ENCODE measurements around the gene TTLL1. TPM values are rescaled to one million over a fixed set of nuclear protein-coding genes. Genes with fewer than 3 reads are reported as not detected.

TTLL1 gene
- total RNA-seq, 1 experiment from 2014 or later, result 4.6 TPM

DNA sequence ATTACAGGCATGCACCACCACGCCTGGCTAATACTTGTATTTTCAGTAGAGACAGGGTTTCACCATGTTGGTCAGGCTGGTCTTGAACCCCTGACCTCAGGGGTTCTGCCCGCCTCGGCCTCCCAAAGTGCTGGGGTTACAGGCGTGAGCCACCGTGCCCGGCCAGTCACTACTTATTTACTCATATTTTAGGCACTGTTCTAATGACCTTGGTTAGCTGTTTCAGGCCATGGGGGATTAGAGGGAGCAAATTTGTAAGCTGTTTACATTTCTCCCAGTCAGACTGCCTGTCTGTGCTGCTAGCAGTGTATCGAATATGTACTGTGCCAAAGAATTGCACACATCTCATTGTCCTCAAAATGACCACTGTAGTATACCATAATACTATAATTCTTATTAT is 41.6 kb downstream of the TTLL1 start:
- in situ Hi-C loops (cut with HindIII; ENCODE audit: low pct_unique_long_range_greater_than_20kb, low sequenced_read_pairs) (no loop called here), intact Hi-C loops (cut with micrococcal nuclease; ENCODE audit: unreplicated experiment) (no loop called here)
- Histone ChIP-seq H3K27ac (ENCODE audit: low read length) (no peak overlapping the region), H3K4me3 (ENCODE audit: low read depth in 2 of 2, low read length in 2 of 2) (no peak overlapping the region), H3K9me3 (ENCODE audit: control insufficient read depth, insufficient read depth, low read depth, low read length) (no peaks in the 10 kb centered on the region), H3K4me1 (ENCODE audit: control insufficient read depth, insufficient read depth, low read length) (no peaks in the 10 kb centered on the region), H3K36me3 (ENCODE audit: control insufficient read depth, insufficient read depth, low read length) (no peaks in the 10 kb centered on the region), H3K27me3 (ENCODE audit: control insufficient read depth, insufficient read depth, low read length) (no peaks in the 10 kb centered on the region)
- CTCF ChIA-PET, result no interaction called here
- no peak for ATAC-seq
- TF ChIP-seq TCF7L2 (IDR thresholded peaks at IDR 0.05; ENCODE audit: low read depth, low read length), result no peak
- no peak for TF ChIP-seq SIN3A (IDR thresholded peaks at IDR 0.05; ENCODE audit: borderline replicate concordance, insufficient read depth, low read depth, low read length)
- TF ChIP-seq POLR2AphosphoS5 (IDR thresholded peaks at IDR 0.05; ENCODE audit: low read depth, low read length), result no peak
- no peak for TF ChIP-seq REST (IDR thresholded peaks at IDR 0.05; ENCODE audit: insufficient read depth in 1 of 2, low read depth in 2 of 2, low read length in 1 of 2)
- TF ChIP-seq, protein P1, sequence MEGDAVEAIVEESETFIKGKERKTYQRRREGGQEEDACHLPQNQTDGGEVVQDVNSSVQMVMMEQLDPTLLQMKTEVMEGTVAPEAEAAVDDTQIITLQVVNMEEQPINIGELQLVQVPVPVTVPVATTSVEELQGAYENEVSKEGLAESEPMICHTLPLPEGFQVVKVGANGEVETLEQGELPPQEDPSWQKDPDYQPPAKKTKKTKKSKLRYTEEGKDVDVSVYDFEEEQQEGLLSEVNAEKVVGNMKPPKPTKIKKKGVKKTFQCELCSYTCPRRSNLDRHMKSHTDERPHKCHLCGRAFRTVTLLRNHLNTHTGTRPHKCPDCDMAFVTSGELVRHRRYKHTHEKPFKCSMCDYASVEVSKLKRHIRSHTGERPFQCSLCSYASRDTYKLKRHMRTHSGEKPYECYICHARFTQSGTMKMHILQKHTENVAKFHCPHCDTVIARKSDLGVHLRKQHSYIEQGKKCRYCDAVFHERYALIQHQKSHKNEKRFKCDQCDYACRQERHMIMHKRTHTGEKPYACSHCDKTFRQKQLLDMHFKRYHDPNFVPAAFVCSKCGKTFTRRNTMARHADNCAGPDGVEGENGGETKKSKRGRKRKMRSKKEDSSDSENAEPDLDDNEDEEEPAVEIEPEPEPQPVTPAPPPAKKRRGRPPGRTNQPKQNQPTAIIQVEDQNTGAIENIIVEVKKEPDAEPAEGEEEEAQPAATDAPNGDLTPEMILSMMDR (IDR thresholded peaks at IDR 0.05), result no peak
- no peak for DNase-seq (ENCODE audit: low read depth, low spot score)
- POLR2A ChIA-PET, result no interaction called here
- BruUV-seq (replicated peaks), result no TSS peak

- no peak for DNase-seq (ENCODE audit: low read depth, low spot score)
- no peaks in the 10 kb centered on the region for H3K9me3 ChIP-seq (ENCODE audit: control insufficient read depth, insufficient read depth, low read depth, low read length)
- ChIA-PET POLR2A (interaction anchor here (0.7 kb wide), 1 partner anchor 26 kb away, joined by 4 read pairs; no protein-coding TSS in a partner anchor), CTCF (no interaction called here)
- TF ChIP-seq POLR2AphosphoS5 (IDR thresholded peaks at IDR 0.05; ENCODE audit: low read depth, low read length), result no peak
- TF ChIP-seq, protein P1 (IDR thresholded peaks at IDR 0.05), result no peak
- intact Hi-C loops (cut with micrococcal nuclease; ENCODE audit: unreplicated experiment) (no loop called here), in situ Hi-C loops (cut with HindIII; ENCODE audit: low pct_unique_long_range_greater_than_20kb, low sequenced_read_pairs) (no loop called here)
- BruUV-seq (replicated peaks), result no TSS peak
- no peak overlapping the region for H3K27ac ChIP-seq (ENCODE audit: low read length)
- no peaks in the 10 kb centered on the region for H3K4me1 ChIP-seq (ENCODE audit: control insufficient read depth, insufficient read depth, low read length)
- no peaks in the 10 kb centered on the region for H3K36me3 ChIP-seq (ENCODE audit: control insufficient read depth, insufficient read depth, low read length)
- ATAC-seq, result no peak
- H3K27me3 ChIP-seq (ENCODE audit: control insufficient read depth, insufficient read depth, low read length), result no peaks in the 10 kb centered on the region
- H3K4me3 ChIP-seq (ENCODE audit: low read depth in 2 of 2, low read length in 2 of 2), result no peak overlapping the region
Observed at GRCh38 chr22:43044290-43044712, 44.9 kb downstream of the TTLL1 start.

Data from Panc1 (cell line).